Hepatocyte (in vitro differentiated cells): ENCODE measurements around the gene SLTM. TPM values are rescaled to one million over a fixed set of nuclear protein-coding genes. Genes with fewer than 3 reads are reported as not detected.

ENCODE experiments used
- DNase-seq: peaks from one replicate; pipeline ENCODE4 v3.0.0-alpha.2; 2016; ENCODE audit warnings: low spot score
- H2AFZ ChIP-seq: fragments of 200-600 bp; sonication (generic); 2 replicates; pipeline ENCODE4 v1.6.0; 2016; ENCODE audit warnings: antibody characterized with exemption, mild to moderate bottlenecking
- H3K27ac ChIP-seq: fragments of 200-600 bp; sonication (generic); 2 replicates; pipeline ENCODE4 v1.5.1; 2016; ENCODE audit warnings: mild to moderate bottlenecking
- H3K27me3 ChIP-seq: fragments of 200-600 bp; sonication (generic); 2 replicates; pipeline ENCODE4 v1.6.1; 2016
- H3K36me3 ChIP-seq: fragments of 200-600 bp; sonication (generic); replicated peaks from 2 replicates; pipeline ENCODE4 v1.5.1; 2016; ENCODE audit warnings: low read depth; ENCODE audit not compliant: insufficient read depth
- H3K4me1 ChIP-seq: fragments of 200-600 bp; sonication (generic); 2 replicates; pipeline ENCODE4 v1.5.1; 2016; ENCODE audit warnings: mild to moderate bottlenecking, moderate library complexity; ENCODE audit not compliant: insufficient read depth
- H3K4me2 ChIP-seq: fragments of 200-600 bp; sonication (generic); 2 replicates; pipeline ENCODE4 v1.6.0; 2016
- H3K4me3 ChIP-seq: fragments of 200-600 bp; sonication (generic); 2 replicates; pipeline ENCODE4 v1.5.1; 2016; ENCODE audit warnings: mild to moderate bottlenecking
- H3K79me2 ChIP-seq: fragments of 200-600 bp; sonication (generic); 2 replicates; pipeline ENCODE4 v1.6.0; 2017; ENCODE audit warnings: mild to moderate bottlenecking
- H3K9me2 ChIP-seq: fragments of 200-600 bp; sonication (generic); replicated peaks from 2 replicates; pipeline ENCODE4 v1.6.0; 2017; ENCODE audit warnings: mild to moderate bottlenecking; ENCODE audit not compliant: insufficient read depth
- H3K9me3 ChIP-seq: fragments of 200-600 bp; sonication (generic); 2 replicates; pipeline ENCODE4 v1.5.1; 2016; ENCODE audit warnings: low read depth, mild to moderate bottlenecking
- H4K20me1 ChIP-seq: fragments of 200-600 bp; sonication (generic); 2 replicates; pipeline ENCODE4 v1.6.0; 2016; ENCODE audit warnings: mild to moderate bottlenecking; ENCODE audit not compliant: insufficient read depth, poor library complexity, severe bottlenecking
- EZH2phosphoT487 ChIP-seq: fragments of 200-600 bp; sonication (generic); IDR thresholded peaks from one replicate; pipeline ENCODE4 v1.6.1; 2018; ENCODE audit warnings: antibody characterized with exemption, mild to moderate bottlenecking, low read depth, moderate library complexity; ENCODE audit not compliant: unreplicated experiment, severe bottlenecking
- WGBS: methylation state at CpG from one replicate; pipeline ENCODE4 v1.1.6; 2016; ENCODE audit warnings: low lambda C conversion rate; ENCODE audit errors: missing lambda C conversion rate; 5-methylcytosine and 5-hydroxymethylcytosine counted together
- polyA plus RNA-seq: library from polyadenylated mRNA; unstranded; fragments of >200 nt; fragmentation: Nextera tagmentation; extraction: Ambion mirVana; gene quantifications from 2 replicates; pipeline ENCODE4 v1.2.1, GENCODE V29; 2016
- small RNA-seq: library from RNA; depleted of rRNA; stranded (forward); fragments of <200 nt; gene quantifications from one replicate; pipeline ENCODE3, GENCODE V24; 2014
- total RNA-seq: library from RNA; depleted of rRNA; stranded (reverse); fragments of >200 nt; gene quantifications from 2 replicates; pipeline ENCODE4 v1.2.3, GENCODE V29; 2014

SLTM gene
- total and polyA plus RNA-seq, 2 experiments from 2014 or later = 73.0 to 75.0 TPM

DNA sequence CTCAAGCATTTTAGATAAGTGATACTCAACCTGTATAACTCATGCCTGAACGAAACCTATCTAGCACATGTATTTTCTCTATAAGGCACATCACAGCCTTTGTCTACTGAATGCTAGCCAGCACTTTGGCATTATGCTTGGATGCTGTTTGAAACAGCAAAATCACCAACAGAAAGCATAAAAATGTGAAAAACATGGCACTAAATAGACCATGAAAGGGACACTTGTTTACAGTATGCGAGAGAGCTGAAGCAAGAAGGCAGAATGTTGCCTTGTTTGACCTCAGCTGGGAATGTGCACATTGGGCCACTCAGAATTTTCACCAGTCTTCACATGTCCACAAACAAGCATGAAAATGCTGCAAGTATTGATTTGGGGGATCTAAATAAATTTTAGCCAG lies 102.9 kb downstream of the SLTM start:
- Histone ChIP-seq H3K27ac (no peak overlapping the region), H3K9me3 (no peaks in the 10 kb centered on the region), H3K36me3 (no peaks in the 10 kb centered on the region), H3K27me3 (no peaks in the 10 kb centered on the region), H4K20me1 (no peaks in the 10 kb centered on the region), H3K4me3 (no peak overlapping the region), H3K79me2 (no peaks in the 10 kb centered on the region), H2AFZ (no peak overlapping the region), H3K4me2 (no peak overlapping the region), H3K4me1 (no peaks in the 10 kb centered on the region), H3K9me2 (no peaks in the 10 kb centered on the region)
- no peak for DNase-seq
- WGBS = 99% methylated on average over 2 of the region's 2 CpGs
- TF ChIP-seq EZH2phosphoT487 = no peak

Small RNAs within 50 kb of the gene (small RNA-seq; reads per million reads assigned to genes)
- not detected for gene ZNF444P1

Other genes with a start within 250 kb of the SLTM start
- 125 and 163 TPM in 2 replicates for gene ADAM10, start 184.0 kb downstream of the SLTM start, total RNA-seq
- gene ADAM10, start 184.0 kb downstream of the SLTM start, polyA plus RNA-seq = 112 and 121 TPM in 2 replicates
- 17.9 and 19.3 TPM in 2 replicates for gene MINDY2, start 162.4 kb downstream of the SLTM start, total RNA-seq
- 32.3 and 44.2 TPM in 2 replicates for gene MINDY2, start 162.4 kb downstream of the SLTM start, polyA plus RNA-seq
- gene RNF111, start 54.0 kb upstream of the SLTM start, total RNA-seq = 18.9 and 22.1 TPM in 2 replicates
- gene RNF111, start 54.0 kb upstream of the SLTM start, polyA plus RNA-seq = 10.0 and 11.3 TPM in 2 replicates
- 15.1 and 20.9 TPM in 2 replicates for gene CCNB2, start 171.5 kb upstream of the SLTM start, total RNA-seq
- 15.3 and 18.9 TPM in 2 replicates for gene CCNB2, start 171.5 kb upstream of the SLTM start, polyA plus RNA-seq